ENCODE data around the gene ANKS1B. TPM values are rescaled to one million over a fixed set of nuclear protein-coding genes. Genes with fewer than 3 reads are reported as not detected.

The ANKS1B gene
- total RNA-seq, 8 experiments from 2014 or later: 4.4 to 49.1 (median 14.2) TPM

- 2 to 70% (median 38%) methylated on average over 1 to 2 of the region's 2 CpGs; no CpG with 5 or more reads in 1 of the 10 experiments for WGBS, 10 experiments
- Histone ChIP-seq H3K27ac (no peak overlapping the region), H3K4me1 (replicated peaks in 1 of 2) (peaks cover 0 to 5% of the 10 kb centered on the region in 2 donors), H3K4me3 (no peak overlapping the region)
- in situ Hi-C loops (cut with MboI; ENCODE audit: low pct_unique_long_range_greater_than_20kb in 2 of 9, low sequenced_read_pairs in 9 of 9, unreplicated experiment in 9 of 9): no loop called here
- no peak for ATAC-seq (replicated peaks in 6 of 8)
Observed at GRCh38 chr12:98885778-98886177, 1099.0 kb downstream of the ANKS1B start.

- ATAC-seq (replicated peaks in 6 of 8): no peak
Observed at GRCh38 chr12:98883231-98883630, 1101.5 kb downstream of the ANKS1B start.

DNA sequence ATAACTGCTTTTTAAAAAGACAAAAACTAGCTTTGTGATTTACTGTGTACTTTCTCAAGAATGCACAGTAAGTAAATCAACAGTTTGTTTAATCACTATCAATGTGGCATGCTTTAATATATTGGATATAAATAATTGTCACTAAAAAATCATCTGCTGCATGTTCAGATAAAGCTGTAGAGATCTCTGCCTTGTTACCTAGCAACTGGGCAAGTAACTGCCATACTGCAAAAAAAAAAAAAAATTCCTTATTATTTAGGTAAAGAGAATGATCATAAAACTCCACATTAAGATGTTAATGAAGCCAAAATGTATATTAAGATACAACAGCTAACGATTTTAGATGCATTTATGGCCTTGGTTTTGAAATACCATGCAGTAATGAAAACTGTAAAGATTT, 1102.2 kb downstream of the ANKS1B start:
- no peak overlapping the region for H3K27ac ChIP-seq
- no peak for ATAC-seq (replicated peaks in 6 of 8)
- WGBS, 10 experiments: 0 to 60% (median 18%) methylated on average over 1 of the region's 1 CpG; no CpG with 5 or more reads in 2 of the 10 experiments
- H3K4me3 ChIP-seq: no peak overlapping the region
- H3K4me1 ChIP-seq (replicated peaks in 1 of 2): peaks cover 0 to 5% of the 10 kb centered on the region in 2 donors
- in situ Hi-C loops (cut with MboI; ENCODE audit: low pct_unique_long_range_greater_than_20kb in 2 of 9, low sequenced_read_pairs in 9 of 9, unreplicated experiment in 9 of 9): no loop called here

More at GRCh38 chr12:98883231-98883630, 1101.5 kb downstream of the ANKS1B start:
- Histone ChIP-seq H3K4me1 (replicated peaks in 1 of 2) (peaks cover 0 to 5% of the 10 kb centered on the region in 2 donors), H3K27ac (no peak overlapping the region), H3K4me3 (no peak overlapping the region)
- in situ Hi-C loops (cut with MboI; ENCODE audit: low pct_unique_long_range_greater_than_20kb in 2 of 9, low sequenced_read_pairs in 9 of 9, unreplicated experiment in 9 of 9): no loop called here
- WGBS, 10 experiments: 8 to 100% (median 54%) methylated on average over 1 to 2 of the region's 2 CpGs; no CpG with 5 or more reads in 1 of the 10 experiments

- in situ Hi-C loops (cut with MboI; ENCODE audit: low pct_unique_long_range_greater_than_20kb in 2 of 9, low sequenced_read_pairs in 9 of 9, unreplicated experiment in 9 of 9): no loop called here
- H3K4me3 ChIP-seq: no peak overlapping the region
- no peak overlapping the region for H3K27ac ChIP-seq
- 0 to 100% (median 56%) methylated on average over 1 of the region's 1 CpG; no CpG with 5 or more reads in 4 of the 10 experiments for WGBS, 10 experiments
- no peak for ATAC-seq (replicated peaks in 6 of 8)
- peaks cover 8 to 10% of the 10 kb centered on the region in 2 donors for H3K4me1 ChIP-seq (replicated peaks in 1 of 2)
Observed at GRCh38 chr12:98873776-98874175, 1111.0 kb downstream of the ANKS1B start.

GRCh38 chr12:98870504-98870903, 1114.2 kb downstream of the ANKS1B start:
- peak in 6 of 8 experiments; percentile 58 to 84 (median 62) for ATAC-seq (replicated peaks in 6 of 8)
- WGBS, 10 experiments: 14 to 75% (median 30%) methylated on average over 1 to 5 of the region's 6 CpGs; no CpG with 5 or more reads in 4 of the 10 experiments
- peaks cover 8 to 10% of the 10 kb centered on the region in 2 donors for H3K4me1 ChIP-seq (replicated peaks in 1 of 2)
- in situ Hi-C loops (cut with MboI; ENCODE audit: low pct_unique_long_range_greater_than_20kb in 2 of 9, low sequenced_read_pairs in 9 of 9, unreplicated experiment in 9 of 9): no loop called here
- no peak overlapping the region for H3K4me3 ChIP-seq
- peak overlapping the region; percentile 32 to 41 for H3K27ac ChIP-seq

DNA sequence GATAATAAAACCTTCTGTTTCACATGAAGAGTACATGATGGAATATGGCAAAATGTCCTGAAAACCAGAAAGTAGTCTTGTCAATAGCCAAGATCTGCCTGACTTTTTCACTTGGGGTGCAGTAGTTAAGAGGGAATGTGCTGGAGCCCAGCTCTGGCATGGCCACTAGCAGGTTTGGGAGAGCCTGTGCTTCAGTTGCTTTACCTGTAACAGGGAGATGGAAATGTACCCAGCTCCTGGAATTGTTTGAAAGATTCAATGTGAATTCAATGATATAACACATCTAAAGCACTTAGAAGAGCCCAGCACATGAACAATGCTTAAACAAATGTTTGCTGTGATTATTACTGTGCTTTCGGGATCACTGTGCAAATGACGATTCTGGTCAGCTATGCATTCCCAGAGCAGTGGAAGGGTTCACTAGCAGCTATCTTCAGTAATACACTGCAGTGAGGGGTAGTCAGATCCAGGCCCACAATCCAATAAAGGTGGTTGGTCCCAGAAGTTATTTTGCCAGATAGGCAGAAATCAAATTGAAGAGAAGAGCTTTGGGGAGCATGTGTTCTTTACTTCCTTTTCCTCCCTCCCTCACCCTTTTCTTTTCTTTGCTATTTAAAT, 1114.7 kb downstream of the ANKS1B start:
- Histone ChIP-seq H3K4me1 (replicated peaks in 1 of 2) (peaks cover 8 to 10% of the 10 kb centered on the region in 2 donors), H3K27ac (peak overlapping the region in 1 of 2 donors; percentile 32), H3K4me3 (no peak overlapping the region)
- WGBS, 10 experiments: 30 to 100% (median 80%) methylated on average over 1 to 2 of the region's 2 CpGs; no CpG with 5 or more reads in 3 of the 10 experiments
- in situ Hi-C loops (cut with MboI; ENCODE audit: low pct_unique_long_range_greater_than_20kb in 2 of 9, low sequenced_read_pairs in 9 of 9, unreplicated experiment in 9 of 9): no loop called here
- ATAC-seq (replicated peaks in 6 of 8): peak in 5 of 8 experiments; percentile 7 to 61 (median 16)

DNA sequence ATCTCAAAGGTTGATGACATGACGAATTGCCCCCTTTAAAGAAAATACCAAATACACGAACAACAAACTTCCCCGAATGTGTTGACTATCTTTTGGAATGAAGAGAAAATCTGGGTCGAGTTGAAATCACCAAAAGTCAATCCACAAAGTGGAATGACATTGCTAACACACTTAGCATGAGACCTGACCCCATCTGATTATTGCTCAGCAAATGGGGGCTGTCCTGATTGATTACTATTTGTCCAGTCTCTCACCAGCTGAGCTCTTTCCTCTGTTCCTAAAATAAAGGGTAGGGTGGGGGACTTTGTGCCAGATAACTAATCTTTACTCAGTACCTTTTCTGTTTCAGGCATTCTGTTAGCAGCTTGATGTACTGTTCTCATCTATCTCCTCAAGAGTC, 1116.2 kb downstream of the ANKS1B start:
- in situ Hi-C loops (cut with MboI; ENCODE audit: low pct_unique_long_range_greater_than_20kb in 2 of 9, low sequenced_read_pairs in 9 of 9, unreplicated experiment in 9 of 9): no loop called here
- no peak overlapping the region for H3K27ac ChIP-seq

DNA sequence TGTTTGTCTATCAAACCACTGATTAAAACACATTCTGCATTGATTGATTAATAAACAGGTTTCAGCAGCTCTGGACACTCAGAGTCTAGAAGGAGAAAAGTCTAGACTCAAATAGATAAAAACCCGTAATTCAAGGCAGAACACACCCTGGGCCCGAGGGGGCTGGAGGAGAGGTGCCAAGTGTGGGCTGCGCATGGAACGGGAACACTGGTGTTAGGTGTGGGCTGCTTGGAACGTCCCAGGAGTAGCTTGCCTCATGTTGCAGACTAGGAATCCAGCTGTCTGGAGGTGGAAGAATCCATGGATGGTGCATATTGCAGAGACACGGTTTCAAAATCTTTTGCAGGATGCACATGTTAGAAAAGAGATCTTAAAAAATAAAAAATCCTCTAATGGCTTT, 1116.7 kb downstream of the ANKS1B start:
- in situ Hi-C loops (cut with MboI; ENCODE audit: low pct_unique_long_range_greater_than_20kb in 2 of 9, low sequenced_read_pairs in 9 of 9, unreplicated experiment in 9 of 9): no loop called here
- no peak for ATAC-seq (replicated peaks in 6 of 8)
- Histone ChIP-seq H3K4me3 (no peak overlapping the region), H3K27ac (no peak overlapping the region), H3K4me1 (replicated peaks in 1 of 2) (peaks cover 8 to 14% of the 10 kb centered on the region in 2 donors)
- WGBS, 10 experiments: 6 to 100% (median 74%) methylated on average over 2 to 6 of the region's 6 CpGs; no CpG with 5 or more reads in 4 of the 10 experiments

More for the DNA sequence above, 1116.2 kb downstream of the ANKS1B start:
- peaks cover 8 to 10% of the 10 kb centered on the region in 2 donors for H3K4me1 ChIP-seq (replicated peaks in 1 of 2)
- ATAC-seq (replicated peaks in 6 of 8): no peak
- no peak overlapping the region for H3K4me3 ChIP-seq
- 0 to 47% (median 33%) methylated on average over 1 to 4 of the region's 4 CpGs; no CpG with 5 or more reads in 2 of the 10 experiments for WGBS, 10 experiments

DNA sequence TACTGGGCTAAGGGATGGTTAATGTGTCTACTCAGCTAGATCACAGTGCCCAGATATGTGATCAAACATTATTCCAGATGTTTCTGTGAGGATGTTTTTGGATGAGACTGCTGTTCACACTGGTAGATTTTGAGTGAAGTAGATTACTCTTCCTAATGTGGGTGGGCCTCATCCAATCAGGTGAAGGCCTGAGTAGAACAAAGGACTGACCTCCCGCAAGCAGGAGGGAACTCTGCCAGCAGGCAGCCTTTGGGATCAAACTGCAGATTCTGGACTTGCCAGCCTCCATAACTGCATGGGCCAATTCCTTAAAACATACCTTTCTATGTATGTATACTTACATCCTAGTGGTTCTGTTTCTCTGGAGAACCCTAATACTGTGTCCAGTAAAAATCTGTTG, 1120.4 kb downstream of the ANKS1B start:
- in situ Hi-C loops (cut with MboI; ENCODE audit: low pct_unique_long_range_greater_than_20kb in 2 of 9, low sequenced_read_pairs in 9 of 9, unreplicated experiment in 9 of 9): no loop called here
- H3K4me3 ChIP-seq: no peak overlapping the region
- no peak for ATAC-seq (replicated peaks in 6 of 8)
- no peak overlapping the region for H3K27ac ChIP-seq
- WGBS, 10 experiments: 0 to 100% (median 22%) methylated on average over 1 of the region's 1 CpG; no CpG with 5 or more reads in 5 of the 10 experiments
- peaks cover 0 to 8% of the 10 kb centered on the region in 2 donors for H3K4me1 ChIP-seq (replicated peaks in 1 of 2)

GRCh38 chr12:98863167-98863566, 1121.6 kb downstream of the ANKS1B start:
- 0 to 78% (median 25%) methylated on average over 1 to 3 of the region's 3 CpGs; no CpG with 5 or more reads in 3 of the 10 experiments for WGBS, 10 experiments
- Histone ChIP-seq H3K4me3 (no peak overlapping the region), H3K4me1 (replicated peaks in 1 of 2) (peaks cover 0 to 8% of the 10 kb centered on the region in 2 donors), H3K27ac (no peak overlapping the region)
- in situ Hi-C loops (cut with MboI; ENCODE audit: low pct_unique_long_range_greater_than_20kb in 2 of 9, low sequenced_read_pairs in 9 of 9, unreplicated experiment in 9 of 9): no loop called here
- peak in 4 of 8 experiments; percentile 17 to 36 (median 34) for ATAC-seq (replicated peaks in 6 of 8)

- Histone ChIP-seq H3K4me1 (replicated peaks in 1 of 2) (peaks cover 0 to 8% of the 10 kb centered on the region in 2 donors), H3K27ac (no peak overlapping the region), H3K4me3 (no peak overlapping the region)
- WGBS, 10 experiments: 0 to 100% (median 76%) methylated on average over 1 to 2 of the region's 2 CpGs; no CpG with 5 or more reads in 1 of the 10 experiments
- no peak for ATAC-seq (replicated peaks in 6 of 8)
- in situ Hi-C loops (cut with MboI; ENCODE audit: low pct_unique_long_range_greater_than_20kb in 2 of 9, low sequenced_read_pairs in 9 of 9, unreplicated experiment in 9 of 9): no loop called here
Observed at GRCh38 chr12:98861251-98861650, 1123.5 kb downstream of the ANKS1B start.

- 0 to 44% (median 37%) methylated on average over 1 to 4 of the region's 4 CpGs; no CpG with 5 or more reads in 3 of the 10 experiments for WGBS, 10 experiments
- ATAC-seq (replicated peaks in 6 of 8): no peak
- no peak overlapping the region for H3K4me3 ChIP-seq
- in situ Hi-C loops (cut with MboI; ENCODE audit: low pct_unique_long_range_greater_than_20kb in 2 of 9, low sequenced_read_pairs in 9 of 9, unreplicated experiment in 9 of 9): no loop called here
- no peaks in the 10 kb centered on the region for H3K4me1 ChIP-seq (replicated peaks in 1 of 2)
- no peak overlapping the region for H3K27ac ChIP-seq
Observed at GRCh38 chr12:98856897-98857540, 1127.7 kb downstream of the ANKS1B start.

GRCh38 chr12:98852181-98852580, 1132.6 kb downstream of the ANKS1B start:
- Histone ChIP-seq H3K4me1 (replicated peaks in 1 of 2) (no peaks in the 10 kb centered on the region), H3K4me3 (no peak overlapping the region), H3K27ac (no peak overlapping the region)
- no peak for ATAC-seq (replicated peaks in 6 of 8)
- in situ Hi-C loops (cut with MboI; ENCODE audit: low pct_unique_long_range_greater_than_20kb in 2 of 9, low sequenced_read_pairs in 9 of 9, unreplicated experiment in 9 of 9): no loop called here
- 54 to 100% (median 85%) methylated on average over 1 to 2 of the region's 2 CpGs; no CpG with 5 or more reads in 3 of the 10 experiments for WGBS, 10 experiments

Data from motor neuron (in vitro differentiated cells).